NK-92 treated with Interleukin-12 subunit alpha and Interleukin-12 subunit beta, amount 100 ng/mL, for 24 hours (cell line): Measurements from ENCODE around the gene FGF19.

Experiments
- DNase-seq: peaks from one replicate; lab custom pipeline; 2025; lab: John Stamatoyannopoulos, UW

Gene FGF19

DNA sequence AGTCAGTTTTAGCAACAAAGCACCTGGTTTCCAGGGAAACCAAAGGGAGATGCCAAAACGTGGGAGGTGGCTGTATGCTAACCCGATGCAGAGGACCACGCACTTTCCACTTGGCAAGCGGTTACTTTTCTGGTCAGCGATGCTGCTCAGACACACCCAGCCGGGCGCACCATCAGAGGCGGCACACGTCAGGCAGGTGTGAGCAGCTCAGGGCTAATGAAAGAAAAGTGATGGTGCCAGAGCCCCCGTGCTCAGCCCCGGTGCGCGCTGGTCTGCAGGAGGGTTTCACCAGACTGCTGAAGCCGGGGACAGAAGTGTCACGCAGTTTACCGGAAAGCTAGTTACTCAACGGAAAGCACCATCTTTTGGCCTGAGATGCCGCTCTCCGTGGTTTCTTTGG lies 34.3 kb downstream of the FGF19 start:
- no peak for DNase-seq

DNA sequence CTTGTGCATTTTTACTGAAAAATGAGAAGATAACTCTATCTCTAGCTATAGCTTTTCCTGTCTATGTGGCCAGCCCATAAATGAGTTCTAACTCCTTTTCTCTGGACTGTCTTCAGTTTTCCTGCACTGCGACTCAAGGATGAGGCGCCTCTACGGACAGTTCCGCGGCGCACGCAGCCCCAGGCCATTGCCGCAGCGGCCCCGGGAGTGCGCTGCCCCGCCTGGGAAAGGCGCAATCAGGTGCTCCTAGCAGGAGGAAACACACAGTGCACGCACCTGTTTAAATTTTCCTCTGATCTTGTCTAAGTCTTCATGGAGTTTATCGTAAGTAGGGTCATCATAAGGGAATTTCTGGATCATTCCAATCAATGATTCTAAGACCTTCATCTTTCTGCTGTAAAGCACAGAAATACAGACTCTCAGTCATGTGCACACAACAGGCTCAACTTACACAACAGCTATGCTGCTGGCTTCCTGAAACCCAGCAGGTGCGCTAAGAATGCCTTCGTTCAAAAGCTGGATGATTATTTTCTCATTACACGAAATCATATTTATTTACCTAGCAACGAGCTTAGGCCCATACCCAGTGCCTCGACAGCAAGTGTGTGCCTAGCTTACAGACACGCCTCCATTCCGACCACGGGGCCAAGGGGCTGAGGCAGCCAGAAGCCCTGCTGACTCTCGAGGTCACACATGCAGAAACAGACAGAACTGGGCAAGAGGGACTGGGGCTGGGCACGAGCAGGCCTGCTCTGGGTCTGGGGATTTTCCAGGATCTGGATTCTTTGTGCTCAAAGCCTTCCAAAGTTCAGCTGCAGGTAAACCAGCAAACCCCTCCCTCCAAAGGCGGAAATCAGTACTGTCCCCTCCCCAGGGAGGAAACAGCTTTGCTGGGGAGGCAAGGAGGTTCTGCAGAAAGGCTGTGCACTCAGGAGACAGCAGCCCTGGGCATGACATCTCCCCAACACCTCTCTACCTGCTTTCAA lies 35.9 kb downstream of the FGF19 start:
- DNase-seq: no peak

DNA sequence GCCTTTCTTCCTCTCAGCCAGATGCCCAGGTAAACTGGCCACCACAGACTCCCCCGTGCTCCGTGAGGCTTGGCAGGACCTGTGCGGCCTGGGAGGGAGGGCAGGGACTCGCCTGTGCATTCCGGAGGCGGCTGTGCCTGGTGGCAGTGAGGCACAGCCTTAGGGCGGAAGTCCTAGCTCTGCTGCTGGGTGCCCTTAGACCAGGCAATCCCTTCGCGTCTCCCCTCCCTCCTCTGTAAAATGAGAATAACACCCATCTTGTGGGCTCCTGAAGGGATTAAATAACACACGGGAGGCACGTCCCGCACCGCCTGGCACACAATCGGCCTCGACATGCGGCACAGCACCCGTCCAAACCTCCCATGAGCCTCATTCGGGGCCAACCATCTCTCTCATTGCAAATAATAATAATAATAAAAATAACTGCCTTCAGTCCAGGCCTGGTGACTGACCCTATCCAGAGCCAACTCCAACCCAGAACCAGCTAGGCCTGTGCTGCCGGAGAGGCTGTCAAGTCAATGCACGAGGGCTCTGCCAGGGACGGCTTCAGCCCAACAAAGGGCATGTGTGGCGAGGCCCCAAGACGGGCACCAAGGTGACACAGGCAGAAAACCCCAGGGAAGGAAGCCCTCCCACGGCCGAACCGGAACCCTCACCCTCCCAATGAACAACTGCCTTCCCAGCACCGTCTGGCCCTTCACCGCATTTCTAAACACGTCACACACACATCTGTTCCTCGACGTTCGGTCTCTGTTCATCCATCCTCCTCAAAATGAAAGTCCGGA lies 36.9 kb downstream of the FGF19 start:
- DNase-seq: no peak

DNA sequence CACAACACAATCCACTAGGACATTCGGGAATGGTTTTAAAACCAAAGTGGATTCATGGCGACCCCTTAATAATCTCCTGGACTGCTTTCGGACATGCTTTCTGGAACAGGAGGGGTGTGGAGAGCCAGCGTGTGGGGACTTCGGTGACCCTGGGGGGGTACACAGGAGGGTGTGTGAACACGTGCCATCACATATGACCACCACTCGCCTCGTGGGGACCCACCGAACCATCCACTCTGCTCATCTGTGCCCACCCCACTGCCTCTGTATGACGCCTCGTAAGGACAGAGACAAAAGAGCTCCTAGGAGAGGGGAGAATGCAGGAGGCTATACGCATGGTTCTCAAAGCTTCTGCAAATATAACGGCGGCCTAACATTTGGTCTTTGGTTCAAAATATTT lies 37.6 kb downstream of the FGF19 start:
- no peak for DNase-seq

DNA sequence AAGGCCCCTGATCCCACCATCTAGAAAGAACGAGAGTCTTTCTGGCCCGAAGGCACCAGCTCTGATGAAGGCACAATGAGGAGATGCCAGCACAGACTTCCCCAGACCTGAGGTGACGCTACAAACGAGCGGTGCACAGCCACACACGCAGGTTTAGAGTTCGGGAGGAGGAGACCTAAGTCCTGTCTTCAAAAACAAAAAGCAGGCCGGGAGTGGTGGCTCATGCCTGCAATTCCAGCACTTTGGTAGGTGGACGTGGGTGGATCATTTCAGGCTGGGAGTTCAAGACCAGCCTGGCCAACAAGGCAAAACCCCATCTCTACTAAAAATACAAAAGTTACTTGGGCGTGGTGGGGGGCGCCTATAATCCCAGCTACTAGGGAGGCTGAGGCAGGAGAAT lies 38.2 kb downstream of the FGF19 start:
- DNase-seq: no peak

DNA sequence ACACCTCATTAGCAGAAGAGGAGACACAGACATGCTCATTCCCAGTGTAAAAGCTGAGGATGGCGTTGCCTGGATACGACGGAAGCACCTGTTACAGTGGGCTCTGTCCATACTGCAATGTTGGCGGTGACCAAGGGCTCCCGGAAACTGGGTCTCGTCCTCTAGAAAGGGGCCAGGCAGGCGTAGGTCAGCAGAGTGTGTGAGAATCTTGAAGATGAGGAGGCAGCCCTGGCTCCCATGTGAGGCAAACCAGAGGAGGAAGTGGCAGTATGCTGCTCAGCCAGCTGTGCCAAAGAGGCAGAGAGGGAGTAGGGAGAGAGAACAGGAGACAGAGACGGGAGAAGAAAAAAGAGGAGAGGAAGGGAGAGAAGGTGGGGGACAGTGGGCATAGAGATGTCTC lies 38.9 kb downstream of the FGF19 start:
- DNase-seq: no peak

DNA sequence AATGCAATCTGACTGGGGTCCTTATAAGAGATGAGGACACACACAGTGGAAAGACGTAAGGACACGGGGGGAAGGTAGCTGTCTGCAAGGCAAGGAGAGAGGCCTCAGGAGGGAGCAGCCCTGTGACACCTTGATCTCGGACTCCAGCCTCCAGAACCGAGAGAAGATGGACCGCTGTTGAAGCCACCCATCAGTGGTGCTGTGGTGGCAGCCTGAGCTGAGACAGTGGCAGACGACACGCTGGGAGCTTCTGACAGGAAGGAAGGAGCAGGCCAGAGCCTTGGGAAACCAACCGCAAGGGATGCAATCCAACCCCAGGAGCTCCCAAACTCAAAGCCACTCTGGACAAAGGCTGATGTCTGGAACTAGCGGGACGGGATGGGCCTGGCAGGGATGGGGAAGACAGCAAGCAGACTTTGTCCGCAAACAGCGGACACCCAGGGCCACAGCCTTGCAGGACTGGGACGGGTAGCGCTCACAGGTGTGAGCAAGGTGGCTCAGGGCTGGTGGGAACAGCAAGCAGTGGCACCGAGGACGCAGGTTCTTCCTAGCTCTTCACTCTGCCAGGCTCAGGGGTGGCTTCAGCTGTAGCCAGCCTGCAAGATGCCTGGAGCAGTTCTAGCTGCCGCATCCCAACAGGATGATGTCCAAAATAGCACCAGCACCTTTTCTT lies 39.6 kb downstream of the FGF19 start:
- no peak for DNase-seq

DNA sequence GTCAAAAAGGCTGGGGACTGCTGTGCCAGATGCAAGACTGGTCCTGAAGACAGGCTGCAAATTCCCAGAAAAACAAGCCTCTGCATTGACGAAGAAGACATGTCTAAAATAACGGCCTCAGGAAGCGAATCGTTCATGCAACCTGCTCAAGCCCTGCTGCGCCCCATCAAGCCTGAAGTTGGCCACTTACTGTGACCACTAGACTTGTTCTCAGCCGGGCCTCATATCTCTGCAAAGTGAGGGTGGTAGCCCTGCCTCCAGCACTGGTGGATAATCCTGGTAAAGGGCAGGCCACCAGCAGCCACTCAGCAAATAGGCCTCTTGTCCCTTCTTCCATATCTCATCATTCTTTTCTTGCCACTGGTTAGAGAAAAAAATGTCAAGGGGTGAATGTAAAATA lies 40.5 kb downstream of the FGF19 start:
- no peak for DNase-seq

DNA sequence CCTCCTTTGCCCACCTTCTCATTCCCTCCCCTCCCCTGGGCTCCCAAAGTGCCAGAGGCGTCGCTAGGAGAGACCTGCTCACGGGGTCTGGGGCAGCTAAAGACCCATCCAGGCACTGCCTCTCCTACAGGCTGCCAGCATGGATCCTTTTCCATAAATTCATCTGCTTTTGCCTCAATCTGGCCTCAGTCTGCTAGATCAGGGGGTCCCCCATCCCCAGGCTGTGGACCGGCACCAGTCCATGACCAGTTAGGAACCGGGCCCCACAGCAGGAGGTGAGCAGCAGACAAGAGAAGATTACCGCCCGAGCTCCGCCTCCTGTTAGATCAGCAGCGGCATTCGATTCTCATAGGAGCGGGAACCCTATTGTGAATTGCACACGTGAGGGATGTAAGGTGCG lies 41.0 kb downstream of the FGF19 start:
- DNase-seq: no peak

DNA sequence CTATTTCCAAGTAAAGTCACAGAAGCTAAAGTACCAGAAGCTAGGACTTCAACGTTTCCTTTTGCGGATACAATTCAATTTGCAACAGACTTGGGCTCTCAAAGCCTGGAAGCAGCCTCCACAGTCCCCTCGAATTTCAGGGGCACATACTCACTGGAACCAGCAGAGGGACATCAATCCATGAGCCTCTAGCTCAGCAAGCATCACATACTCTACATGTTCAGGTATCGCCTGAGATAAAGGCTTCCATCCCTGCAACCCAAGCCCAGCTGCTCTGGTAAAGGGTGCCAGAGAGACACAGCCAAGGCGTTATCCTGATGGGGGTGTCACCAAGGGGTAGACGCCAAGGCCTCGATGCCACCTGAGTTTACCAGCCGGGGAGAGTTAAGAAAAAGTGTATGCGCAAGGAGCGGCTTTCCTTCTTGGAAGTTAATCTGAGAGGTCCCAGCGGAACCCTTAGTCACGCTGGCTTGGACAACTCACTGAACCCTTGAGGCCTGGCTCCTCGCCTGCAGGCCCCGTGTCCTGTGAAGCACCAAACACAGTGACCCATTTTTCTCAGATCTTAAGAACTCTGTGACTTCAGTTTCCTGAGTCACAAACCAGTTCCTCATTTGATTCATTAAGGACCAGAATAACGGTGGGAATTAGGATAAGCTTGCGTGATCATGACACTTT lies 41.7 kb downstream of the FGF19 start:
- no peak for DNase-seq

DNA sequence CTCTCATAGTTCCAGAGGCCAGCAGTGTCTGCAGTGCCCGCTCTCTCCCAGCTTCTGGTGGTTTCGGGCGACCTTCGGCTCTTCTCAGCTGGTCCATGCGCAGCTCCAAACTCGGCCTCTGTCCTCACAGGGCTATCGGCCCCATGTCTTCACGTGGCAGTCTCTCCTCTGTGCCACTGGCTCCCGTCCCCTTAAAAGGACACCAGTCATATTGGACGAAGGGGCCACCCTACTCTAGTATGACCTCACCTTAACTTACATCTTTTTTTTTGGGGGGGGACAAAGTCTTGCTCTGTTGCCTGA lies 42.5 kb downstream of the FGF19 start:
- no peak for DNase-seq

DNA sequence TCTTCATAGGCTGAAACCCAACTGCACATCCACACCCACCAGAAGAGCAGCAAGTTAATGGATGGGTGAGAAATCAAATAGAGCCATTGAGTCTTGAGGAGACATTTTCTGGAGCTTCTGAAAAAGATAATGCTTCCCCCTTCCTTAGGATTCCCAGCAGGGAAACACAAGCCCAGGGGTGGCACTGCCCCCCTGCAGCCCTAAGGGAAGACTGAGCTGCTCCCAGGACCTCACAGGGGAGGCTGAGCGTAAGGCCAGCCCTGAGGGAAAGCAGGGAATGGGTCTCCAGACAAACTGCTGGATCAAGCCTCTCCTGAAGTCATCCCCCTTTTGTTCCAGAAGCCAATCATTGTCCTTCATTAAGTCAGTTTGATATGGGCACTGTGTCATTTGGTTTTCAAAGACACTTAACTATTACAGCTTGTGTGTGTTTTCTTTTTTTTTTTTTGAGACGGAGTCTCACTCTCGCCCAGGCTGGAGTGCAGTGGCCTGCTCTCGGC lies 43.8 kb downstream of the FGF19 start:
- DNase-seq: no peak

DNA sequence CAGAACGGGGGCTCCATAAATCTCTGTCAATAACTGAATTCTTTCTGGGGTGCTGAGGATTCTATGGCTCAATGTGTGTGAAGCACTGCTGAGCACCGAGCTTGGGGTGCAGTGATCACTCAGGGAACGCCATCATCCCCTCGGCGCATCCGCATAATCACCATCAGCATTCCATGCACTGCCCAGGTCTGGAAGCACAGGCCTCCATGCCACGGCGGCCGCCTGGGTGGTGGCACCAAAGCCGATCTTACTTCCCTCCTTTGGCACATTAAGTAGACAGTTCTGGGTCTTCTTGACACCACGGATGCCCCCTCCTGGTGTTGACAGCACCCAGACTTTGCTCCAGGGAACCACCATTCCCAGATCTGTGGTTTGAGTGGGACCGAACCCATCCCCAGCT lies 44.2 kb downstream of the FGF19 start:
- no peak for DNase-seq

DNA sequence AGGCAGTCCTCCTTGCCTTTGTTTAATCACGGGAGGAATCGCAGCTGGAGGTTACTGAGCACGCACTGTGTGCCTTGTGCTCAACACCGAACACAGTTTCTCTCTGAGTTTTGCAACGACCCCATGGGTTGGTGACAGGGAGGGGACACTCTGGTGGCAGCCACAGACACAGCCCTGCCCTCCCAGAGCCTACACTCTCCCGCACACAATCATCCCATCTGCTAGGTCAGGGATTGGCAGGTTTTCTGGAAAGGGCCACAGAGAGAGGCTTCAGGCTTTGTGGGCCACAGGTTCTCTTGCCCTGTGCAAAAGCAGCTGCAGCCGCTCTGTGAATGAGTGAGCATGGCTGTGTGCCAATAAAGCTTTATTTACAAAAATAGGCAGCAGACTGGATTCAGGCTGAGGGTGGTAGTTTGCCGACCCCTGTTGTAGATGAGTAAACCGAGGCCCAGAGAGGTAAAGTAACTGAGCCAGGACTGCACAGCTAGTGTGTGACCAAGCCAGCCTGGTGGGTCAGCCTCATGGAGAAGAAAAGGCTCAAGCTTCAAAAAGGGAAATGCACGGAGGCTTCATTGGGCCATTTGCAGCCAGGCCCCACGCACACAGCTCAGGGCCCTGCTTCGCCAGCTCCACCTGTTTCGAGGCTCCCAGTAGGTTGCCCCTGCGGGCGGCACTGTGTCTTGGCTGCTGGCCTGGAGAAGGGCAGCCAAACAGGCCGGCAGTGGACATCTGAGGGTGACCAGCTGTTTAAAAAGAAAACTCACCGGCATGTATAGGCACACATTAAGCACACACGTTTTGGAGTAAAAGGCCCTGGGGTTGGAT lies 45.0 kb downstream of the FGF19 start:
- DNase-seq: no peak

DNA sequence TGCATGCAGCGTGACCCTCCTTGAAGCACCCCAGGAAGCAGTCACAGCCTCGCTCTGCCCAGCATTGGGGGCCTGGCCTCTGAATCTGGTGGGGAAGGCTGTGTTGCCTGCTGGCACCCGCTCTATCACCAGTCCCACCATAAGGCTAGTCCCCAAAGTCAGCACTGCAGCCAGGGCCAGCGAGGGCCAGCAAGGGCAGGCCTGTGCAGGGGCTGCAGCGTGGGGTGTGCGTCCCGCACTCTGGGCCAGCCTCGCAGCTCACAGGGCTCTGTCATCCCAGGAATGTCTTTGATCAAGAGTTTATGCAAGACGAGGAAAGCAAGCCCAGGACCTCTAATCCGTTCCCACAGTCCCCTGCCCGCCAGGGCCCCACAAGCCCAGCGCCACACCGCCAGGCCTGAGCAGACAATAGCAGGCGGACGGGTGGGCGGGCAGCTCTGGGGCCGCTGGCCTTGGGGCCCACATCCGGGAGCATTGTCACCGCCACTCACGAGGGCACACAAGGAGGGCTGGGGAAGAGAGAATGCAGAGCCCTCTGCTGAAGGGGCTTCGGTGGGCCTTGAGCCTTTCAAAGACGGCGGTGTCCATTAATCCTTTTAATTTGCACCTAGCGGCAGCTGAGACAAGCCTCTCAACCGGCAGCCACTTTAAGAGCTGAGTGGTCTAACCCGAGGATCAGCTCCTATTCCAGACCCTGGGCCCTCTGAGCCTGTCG lies 45.8 kb downstream of the FGF19 start:
- DNase-seq: no peak

DNA sequence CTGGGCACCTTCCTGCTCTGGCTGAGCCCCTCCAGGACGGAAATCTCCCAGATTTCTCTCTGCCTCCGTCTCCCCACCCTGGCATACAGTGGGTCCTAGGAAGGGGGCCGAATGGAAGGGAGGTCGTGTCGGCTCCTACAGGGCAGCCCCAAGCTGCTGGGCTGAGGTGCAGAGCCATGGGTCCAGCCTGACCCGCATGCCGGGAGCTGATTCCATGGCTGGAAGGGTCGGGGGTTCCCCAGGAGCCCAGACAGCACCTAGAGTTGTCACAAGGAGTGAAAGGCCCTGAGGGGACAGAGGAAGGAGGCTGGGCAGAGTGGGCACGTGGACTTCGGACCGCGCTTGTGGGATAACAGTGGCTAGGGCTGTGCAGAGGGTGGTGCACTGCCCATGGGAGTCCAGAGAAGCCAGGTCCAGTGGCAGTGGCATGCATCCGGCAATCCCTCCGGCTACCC lies 46.3 kb downstream of the FGF19 start:
- no peak for DNase-seq

DNA sequence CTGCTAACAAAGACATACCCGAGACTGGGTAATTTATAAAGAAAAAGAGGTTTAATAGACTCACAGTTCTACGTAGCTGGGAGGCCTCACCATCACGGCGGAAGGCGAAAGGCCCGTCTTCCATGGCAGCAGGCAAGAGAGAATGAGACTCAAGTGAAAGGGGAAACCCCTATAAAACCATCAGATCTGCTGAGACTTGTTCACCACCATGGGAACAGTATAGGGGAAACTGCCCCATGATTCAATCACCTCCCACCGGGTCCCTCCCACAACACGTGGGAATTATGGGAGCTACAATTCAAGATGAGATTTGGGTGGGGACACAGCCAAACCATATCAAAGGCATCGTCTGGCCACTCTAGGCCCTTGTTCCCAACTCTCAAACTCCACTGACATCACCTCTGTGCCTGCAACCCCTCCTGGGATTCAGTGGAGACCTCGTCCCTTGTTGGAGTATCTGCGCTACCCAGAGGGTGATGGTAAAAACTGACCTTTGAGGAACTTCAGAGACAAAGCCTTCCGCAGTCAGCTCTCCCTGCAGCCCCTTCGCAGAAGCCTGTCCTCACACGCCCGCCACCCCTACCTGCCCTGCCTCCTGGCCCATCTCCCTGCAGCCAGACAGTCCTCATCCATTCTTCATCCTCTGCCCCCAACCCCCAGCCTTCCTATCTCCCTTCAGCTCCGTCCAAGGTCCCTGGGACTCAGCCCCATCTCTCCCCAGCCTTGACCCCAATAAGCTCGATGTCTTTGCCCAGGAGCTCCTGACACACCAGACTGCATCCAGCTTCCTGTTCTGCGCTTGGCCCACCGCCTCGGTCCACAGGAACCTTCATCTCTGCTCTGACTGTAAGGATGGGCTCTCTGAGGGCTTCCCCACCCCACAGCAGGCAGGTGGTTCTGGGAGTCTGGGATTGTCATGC lies 47.0 kb downstream of the FGF19 start:
- DNase-seq: no peak

DNA sequence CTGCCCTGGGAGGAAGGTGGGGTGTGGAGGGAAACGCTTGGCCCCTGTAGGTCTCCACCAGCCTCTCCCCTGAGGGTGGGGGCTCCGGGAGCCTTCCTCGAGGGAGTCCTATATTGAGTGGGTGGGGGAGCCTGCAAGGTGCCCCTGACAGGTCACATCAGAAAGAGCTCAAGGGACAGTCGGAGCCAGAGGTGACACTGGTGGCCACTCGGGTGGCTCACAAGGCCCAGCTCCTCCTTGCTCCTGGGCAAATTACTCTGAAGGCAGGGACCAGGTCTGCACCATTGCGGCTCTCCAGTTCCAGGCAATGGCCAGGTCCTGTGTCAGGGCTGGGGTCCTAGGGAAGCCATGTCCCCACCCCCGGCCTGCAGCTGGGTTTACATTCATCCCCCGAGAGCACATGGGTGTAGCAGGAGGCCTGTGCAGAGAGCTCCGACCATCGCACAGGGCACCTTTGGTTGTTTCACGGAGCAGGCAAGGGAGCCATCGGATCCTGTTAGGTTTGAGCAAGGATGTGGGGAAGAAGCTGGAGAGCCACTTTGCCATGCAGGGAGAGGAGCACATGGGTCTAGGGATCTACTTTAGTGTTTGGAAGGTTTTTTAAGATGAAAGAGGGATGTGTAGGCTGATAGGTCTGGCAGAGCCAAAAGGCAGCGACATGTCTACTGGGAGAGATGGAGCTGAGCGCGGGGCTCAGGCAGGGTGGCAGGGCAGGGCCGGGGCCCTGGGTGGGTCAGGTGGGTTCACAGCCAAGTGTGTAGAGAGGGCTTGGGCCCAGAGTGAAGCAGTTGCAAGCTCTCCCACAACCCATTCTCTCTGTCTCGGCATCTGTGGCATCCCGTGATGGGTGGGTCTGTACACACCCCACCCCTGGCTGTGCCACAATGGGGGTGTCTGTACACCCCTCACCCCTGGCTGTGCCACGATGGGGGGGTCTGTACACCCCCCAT lies 48.1 kb downstream of the FGF19 start:
- no peak for DNase-seq
